K562 (cell line): ENCODE results near the gene CTCF. TPM values are rescaled to one million over a fixed set of nuclear protein-coding genes. Genes with fewer than 3 reads are reported as not detected.

Experiments
- CCNT2 ChIP-seq: IDR thresholded peaks from 2 replicates; pipeline ENCODE4 v1.6.1; 2011; ENCODE audit warnings: borderline replicate concordance, low read depth, mild to moderate bottlenecking, moderate library complexity, mixed read lengths, low read length; ENCODE audit not compliant: insufficient read length; ENCODE audit errors: extremely low read depth
- HLTF ChIP-seq: fragments of 450-650 bp; IDR thresholded peaks from 2 replicates; pipeline ENCODE4 v1.6.1; 2016
- NR1H2 ChIP-seq: sonication (generic); formaldehyde crosslinking; IDR thresholded peaks from 2 replicates; pipeline ENCODE4 v1.4.0; 2020; ENCODE audit warnings: mild to moderate bottlenecking, missing genetic modification reagents
- SMAD4 ChIP-seq: fragments of 250-450 bp; sonication (Bioruptor Pico); conservative IDR thresholded peaks from 2 replicates; pipeline ENCODE4 v1.8.0; 2021; ENCODE audit warnings: inconsistent platforms, mild to moderate bottlenecking, moderate library complexity
- TAF1 ChIP-seq: IDR thresholded peaks from 2 replicates; pipeline ENCODE4 v1.6.1; 2011; ENCODE audit warnings: mild to moderate bottlenecking, low read length, moderate library complexity; ENCODE audit not compliant: insufficient read depth, control insufficient read depth, severe bottlenecking; ENCODE audit errors: extremely low read depth
- YY1 ChIP-seq, 3 experiments: IDR thresholded peaks; 2 replicates each; pipeline ENCODE4 v1.6.1; 2011; ENCODE audit warnings: low read length in 2 of 3, mild to moderate bottlenecking in 2 of 3, moderate library complexity in 2 of 3, borderline replicate concordance in 1 of 3, control low read depth in 1 of 3, low read depth in 1 of 3; ENCODE audit not compliant: insufficient read depth in 3 of 3, insufficient replicate concordance in 2 of 3, control insufficient read depth in 1 of 3, insufficient read length in 1 of 3; ENCODE audit errors: extremely low read depth in 1 of 3
- ZBTB1 ChIP-seq: sonication (generic); formaldehyde crosslinking; IDR thresholded peaks from 2 replicates; pipeline ENCODE4 v1.8.1; 2023; ENCODE audit warnings: missing genetic modification reagents, low read depth, mild to moderate bottlenecking, borderline replicate concordance
- ZNF263 ChIP-seq: sonication (generic); formaldehyde crosslinking; IDR thresholded peaks from 2 replicates; pipeline ENCODE4 v1.8.0; 2022; ENCODE audit warnings: mild to moderate bottlenecking, missing genetic modification reagents, borderline replicate concordance
- ZNF282 ChIP-seq: sonication (generic); formaldehyde crosslinking; IDR thresholded peaks from 2 replicates; pipeline ENCODE4 v1.8.1; 2023; ENCODE audit warnings: missing genetic modification reagents
- polyA plus RNA-seq, 8 experiments: library from polyadenylated mRNA; depleted of rRNA in 4 of 8; stranded (reverse) in 5 of 8; unstranded in 3 of 8; fragments of >200 nt; fragmentation: Nextera tagmentation in 2 of 8; fragmentation: Illumina TruSeq in 1 of 8; extraction: Ambion mirVana in 2 of 8; extraction: Trizol in 1 of 8; gene quantifications; 2 replicates each; pipeline versions ENCODE4 v1.2.1 to v1.2.3, GENCODE V29; 2011 to 2014; ENCODE audit warnings: inconsistent platforms in 1 of 8, missing spikeins in 1 of 8
- total RNA-seq, 7 experiments: library from RNA; depleted of rRNA in 6 of 7; stranded (reverse); fragments of >200 nt in 6 of 7; fragmentation: Illumina TruSeq in 2 of 7; extraction: Trizol in 2 of 7; gene quantifications; 2 replicates each; pipeline versions ENCODE4 v1.2.1 to v1.2.3, GENCODE V29; 2011 to 2021; ENCODE audit warnings: low replicate concordance in 1 of 7
- TF ChIP-seq, protein P1 (sequence below): sonication (generic); formaldehyde crosslinking; IDR thresholded peaks from 2 replicates; pipeline ENCODE4 v1.8.0; 2022; ENCODE audit warnings: mild to moderate bottlenecking, low read depth, missing genetic modification reagents
- TF ChIP-seq, protein P2 (sequence below): fragments of 450-650 bp; IDR thresholded peaks from 2 replicates; pipeline ENCODE4 v1.6.1; 2016
- TF ChIP-seq, protein P3 (sequence below): sonication (generic); formaldehyde crosslinking; IDR thresholded peaks from 2 replicates; pipeline ENCODE4 v1.9.0; 2022; ENCODE audit warnings: mild to moderate bottlenecking, missing genetic modification reagents

Gene CTCF
- total and polyA plus RNA-seq, 9 of the 15 experiments (the other 6 are each of a cell fraction or from before 2014, with no cell fraction given) = 7.8 to 49.2 (median 33.9) TPM

DNA sequence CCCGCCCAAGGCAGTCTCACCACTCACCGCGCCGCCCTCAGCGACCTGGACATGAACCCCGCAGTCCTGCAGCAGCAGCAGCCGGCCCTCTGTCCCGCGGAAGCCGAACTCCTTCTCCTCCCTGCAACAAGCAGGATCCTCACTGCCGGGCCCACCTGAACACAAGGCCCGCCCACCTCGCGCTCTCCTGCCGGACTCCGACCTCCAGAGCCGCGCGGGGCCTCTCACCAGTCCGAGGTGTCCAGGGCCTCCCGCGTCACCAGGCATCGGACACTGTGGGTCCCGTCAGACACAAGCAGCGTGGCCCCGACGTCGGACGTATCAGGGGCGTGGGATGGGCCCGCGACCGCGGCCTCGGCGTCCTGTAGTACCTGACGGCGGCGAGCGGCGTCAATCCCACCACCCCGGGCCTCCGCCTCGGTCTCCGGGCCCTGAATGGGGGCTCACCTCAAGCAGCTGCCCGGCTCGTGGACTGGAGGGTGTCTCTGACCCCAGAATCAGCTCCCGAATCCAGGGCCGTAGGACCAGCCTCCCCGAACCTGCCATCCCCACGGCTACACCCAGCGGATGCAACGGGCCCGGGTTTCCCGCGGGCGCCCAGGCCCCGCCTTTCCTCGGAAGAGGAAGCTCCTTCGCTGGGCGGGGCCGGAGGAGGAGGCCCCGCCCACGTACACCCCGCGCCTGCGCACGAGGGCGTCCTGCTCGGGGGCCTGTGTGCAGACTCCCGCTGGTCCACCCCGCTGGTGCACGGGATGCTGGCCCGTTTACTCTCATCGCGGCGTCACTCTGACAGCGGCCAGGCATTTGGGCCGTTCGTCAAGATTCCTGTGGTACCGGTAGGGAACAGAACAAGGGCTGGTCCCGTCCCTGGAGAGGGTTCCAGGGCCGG, 97.6 kb downstream of the CTCF start, which contains the start of gene ACD (continued):
- TF ChIP-seq HLTF (peak; percentile 82; the same call in 1 of the 2 replicates), ZNF282 (CRISPR knock-in tag) (peak; percentile 83; the same call in 1 of the 2 replicates), ZBTB1 (0 out of 2 replicates have a peak, but pooled peaks have one; percentile 45), ZNF263 (CRISPR knock-in tag) (peak; percentile 46; the same call in 1 of the 2 replicates), NR1H2 (no peak), SMAD4 (CRISPR knock-in tag) (0 out of 2 replicates have a peak, but pooled peaks have one; percentile 15), YY1 (IDR thresholded peaks at IDR 0.05; ENCODE audit: borderline replicate concordance in 1 of 3, control insufficient read depth in 1 of 3, extremely low read depth in 1 of 3, insufficient read depth in 3 of 3, insufficient read length in 1 of 3, insufficient replicate concordance in 2 of 3, low read depth in 1 of 3, low read length in 2 of 3) (peak in 1 of 3 experiments; percentile 26), CCNT2 (peak; percentile 43), TAF1 (peak; percentile 50)
- TF ChIP-seq, protein P1, sequence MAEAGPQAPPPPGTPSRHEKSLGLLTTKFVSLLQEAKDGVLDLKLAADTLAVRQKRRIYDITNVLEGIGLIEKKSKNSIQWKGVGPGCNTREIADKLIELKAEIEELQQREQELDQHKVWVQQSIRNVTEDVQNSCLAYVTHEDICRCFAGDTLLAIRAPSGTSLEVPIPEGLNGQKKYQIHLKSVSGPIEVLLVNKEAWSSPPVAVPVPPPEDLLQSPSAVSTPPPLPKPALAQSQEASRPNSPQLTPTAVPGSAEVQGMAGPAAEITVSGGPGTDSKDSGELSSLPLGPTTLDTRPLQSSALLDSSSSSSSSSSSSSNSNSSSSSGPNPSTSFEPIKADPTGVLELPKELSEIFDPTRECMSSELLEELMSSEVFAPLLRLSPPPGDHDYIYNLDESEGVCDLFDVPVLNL = no peak; the same call in 1 of the 2 replicates
- TF ChIP-seq, protein P2, sequence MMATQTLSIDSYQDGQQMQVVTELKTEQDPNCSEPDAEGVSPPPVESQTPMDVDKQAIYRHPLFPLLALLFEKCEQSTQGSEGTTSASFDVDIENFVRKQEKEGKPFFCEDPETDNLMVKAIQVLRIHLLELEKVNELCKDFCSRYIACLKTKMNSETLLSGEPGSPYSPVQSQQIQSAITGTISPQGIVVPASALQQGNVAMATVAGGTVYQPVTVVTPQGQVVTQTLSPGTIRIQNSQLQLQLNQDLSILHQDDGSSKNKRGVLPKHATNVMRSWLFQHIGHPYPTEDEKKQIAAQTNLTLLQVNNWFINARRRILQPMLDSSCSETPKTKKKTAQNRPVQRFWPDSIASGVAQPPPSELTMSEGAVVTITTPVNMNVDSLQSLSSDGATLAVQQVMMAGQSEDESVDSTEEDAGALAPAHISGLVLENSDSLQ = peak; percentile 40; the same call in 1 of the 2 replicates
- TF ChIP-seq, protein P3, sequence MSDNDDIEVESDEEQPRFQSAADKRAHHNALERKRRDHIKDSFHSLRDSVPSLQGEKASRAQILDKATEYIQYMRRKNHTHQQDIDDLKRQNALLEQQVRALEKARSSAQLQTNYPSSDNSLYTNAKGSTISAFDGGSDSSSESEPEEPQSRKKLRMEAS (CRISPR knock-in tag) = peak; percentile 86
